IPS-15b (cell line): ENCODE data around the gene TMPO.
A peak's percentile ranks its signal among the peaks of the same experiment; 100 is the strongest.

Source experiments
- H3K27me3 ChIP-seq: one replicate; pipeline ENCODE4 v1.6.1; 2013; ENCODE audit warnings: low read length; ENCODE audit not compliant: control insufficient read depth, insufficient read depth
- H3K36me3 ChIP-seq: one replicate; pipeline ENCODE4 v1.6.1; 2013; ENCODE audit warnings: low read length; ENCODE audit not compliant: control insufficient read depth, insufficient read depth
- H3K4me1 ChIP-seq: one replicate; pipeline ENCODE4 v1.6.1; 2013; ENCODE audit warnings: mild to moderate bottlenecking, low read length; ENCODE audit not compliant: control insufficient read depth, insufficient read depth
- H3K4me3 ChIP-seq: one replicate; pipeline ENCODE4 v1.5.1; 2013; ENCODE audit warnings: low read depth, low read length
- H3K9ac ChIP-seq: one replicate; pipeline ENCODE4 v1.6.1; 2013; ENCODE audit warnings: low read depth, mild to moderate bottlenecking, low read length
- H3K9me3 ChIP-seq: one replicate; pipeline ENCODE4 v1.6.1; 2013; ENCODE audit warnings: mild to moderate bottlenecking, low read length; ENCODE audit not compliant: control insufficient read depth, insufficient read depth

TMPO gene

DNA sequence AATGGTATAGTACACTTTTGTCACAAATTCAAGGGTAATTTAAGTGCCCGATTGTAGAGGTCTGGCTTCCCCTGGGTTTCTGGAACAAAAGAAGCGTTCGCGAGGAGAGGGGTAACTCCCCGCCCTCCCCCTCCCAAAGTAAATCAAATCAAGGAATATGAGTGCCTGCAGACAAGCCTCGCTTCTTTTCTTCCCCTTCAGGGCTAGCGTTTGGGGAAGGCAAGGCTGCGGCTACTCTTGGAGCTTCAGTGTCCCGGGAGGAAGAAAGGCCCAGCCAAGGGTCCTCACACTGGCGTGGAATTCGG, 456 bp upstream of the TMPO start:
- peak overlapping the region; percentile 93 for H3K4me3 ChIP-seq
- H3K36me3 ChIP-seq = peaks cover 4% of the 10 kb centered on the region

DNA sequence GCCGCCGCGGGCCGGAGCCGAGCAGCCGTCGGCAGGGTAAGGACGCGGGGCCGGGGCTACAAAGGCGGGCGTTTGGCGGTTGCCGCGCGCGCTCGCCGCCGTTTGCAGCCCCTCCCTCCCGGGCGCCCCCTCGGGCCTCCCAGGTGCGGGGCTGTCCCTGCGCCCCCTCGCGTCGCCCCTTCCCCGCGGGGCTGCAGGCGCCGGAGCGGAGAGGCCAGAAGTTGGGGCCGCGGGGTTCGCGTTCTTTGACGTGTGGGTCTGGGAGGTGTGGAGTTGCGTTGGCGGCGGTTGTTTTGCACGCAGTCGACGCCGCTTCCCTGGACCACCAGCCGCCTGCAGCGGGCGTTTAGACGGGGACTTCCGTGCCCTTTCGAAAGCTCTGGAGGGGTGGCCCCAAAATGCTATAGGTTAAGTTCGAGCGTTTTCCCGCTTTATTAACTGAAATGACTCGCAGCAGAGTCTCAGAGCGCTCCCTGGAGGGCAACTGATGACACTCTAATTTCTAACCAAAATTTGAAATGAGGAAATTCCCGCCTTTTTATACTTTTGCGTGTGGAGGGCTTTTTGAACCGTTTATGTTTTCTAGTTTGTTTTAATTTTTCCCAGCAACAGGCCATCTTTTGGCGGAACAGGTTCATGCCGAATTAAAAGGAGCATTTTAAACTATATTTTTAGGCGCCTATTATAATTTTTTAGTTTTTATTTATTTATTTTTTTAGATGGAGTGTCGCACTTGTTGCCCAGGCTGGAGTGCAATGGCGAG, 902 bp downstream of the TMPO start:
- Histone ChIP-seq H3K9ac (peak overlapping the region; percentile 98), H3K27me3 (no peaks in the 10 kb centered on the region), H3K4me1 (peaks cover 14% of the 10 kb centered on the region), H3K36me3 (peaks cover 4% of the 10 kb centered on the region), H3K4me3 (peak overlapping the region; percentile 93), H3K9me3 (no peaks in the 10 kb centered on the region)

More for the DNA sequence above, 456 bp upstream of the TMPO start:
- Histone ChIP-seq H3K4me1 (peaks cover 14% of the 10 kb centered on the region), H3K9me3 (no peaks in the 10 kb centered on the region), H3K9ac (peak overlapping the region; percentile 98), H3K27me3 (no peaks in the 10 kb centered on the region)

DNA sequence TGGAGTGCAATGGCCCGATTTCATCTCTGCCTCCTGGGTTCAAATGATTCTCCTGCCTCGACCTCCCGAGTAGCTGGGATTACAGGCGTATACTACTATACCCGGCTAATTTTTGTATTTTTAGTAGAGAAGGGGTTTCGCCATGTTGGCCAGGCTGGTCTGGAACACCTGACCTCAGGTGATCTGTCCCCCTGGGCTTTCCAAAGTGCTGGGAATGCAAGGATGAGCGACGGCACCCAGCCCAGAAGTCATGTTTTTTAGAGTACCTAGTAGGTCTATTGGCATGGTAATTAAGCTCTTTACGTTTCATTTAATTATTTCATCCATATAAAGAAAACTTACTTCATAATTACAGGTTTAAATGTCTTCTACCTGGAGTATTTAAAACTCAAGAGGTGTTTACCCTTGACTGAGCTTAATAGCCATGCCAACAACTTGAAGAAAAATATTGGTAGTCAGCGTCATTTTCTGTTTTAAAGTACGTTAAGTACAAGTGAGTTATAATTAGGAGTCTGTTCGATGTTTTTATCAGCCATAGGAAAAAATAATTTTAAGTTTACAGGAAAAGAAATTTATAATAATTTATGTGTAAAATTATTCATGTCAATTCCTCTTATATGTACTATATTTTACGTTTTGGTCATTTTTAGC, 4.0 kb downstream of the TMPO start:
- Histone ChIP-seq H3K4me1 (peaks cover 5% of the 10 kb centered on the region), H3K27me3 (no peaks in the 10 kb centered on the region), H3K9me3 (no peaks in the 10 kb centered on the region), H3K4me3 (no peak overlapping the region), H3K36me3 (peaks cover 9% of the 10 kb centered on the region), H3K9ac (no peak overlapping the region)

DNA sequence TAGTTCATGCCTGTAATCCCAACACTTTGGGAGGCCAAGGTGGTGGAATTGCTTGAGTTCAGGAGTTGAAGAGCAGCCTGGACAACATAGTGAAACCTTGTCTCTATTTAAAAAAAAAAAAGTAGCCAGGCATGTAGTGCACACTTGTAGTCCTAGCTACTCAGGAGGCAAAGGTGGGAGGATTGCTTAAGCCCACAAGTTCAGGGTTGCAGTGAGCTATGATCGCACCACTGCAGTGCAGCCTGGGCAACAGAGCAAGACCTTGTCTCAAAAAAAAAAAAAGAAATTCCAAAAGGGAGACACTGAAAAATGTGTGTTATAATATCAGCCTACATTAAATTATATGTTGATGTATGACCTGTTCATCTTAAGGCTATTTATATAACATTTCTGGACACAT, 14.7 kb downstream of the TMPO start:
- Histone ChIP-seq H3K27me3 (no peaks in the 10 kb centered on the region), H3K9me3 (no peaks in the 10 kb centered on the region), H3K36me3 (peaks cover 14% of the 10 kb centered on the region), H3K9ac (no peak overlapping the region), H3K4me3 (no peak overlapping the region), H3K4me1 (no peaks in the 10 kb centered on the region)

DNA sequence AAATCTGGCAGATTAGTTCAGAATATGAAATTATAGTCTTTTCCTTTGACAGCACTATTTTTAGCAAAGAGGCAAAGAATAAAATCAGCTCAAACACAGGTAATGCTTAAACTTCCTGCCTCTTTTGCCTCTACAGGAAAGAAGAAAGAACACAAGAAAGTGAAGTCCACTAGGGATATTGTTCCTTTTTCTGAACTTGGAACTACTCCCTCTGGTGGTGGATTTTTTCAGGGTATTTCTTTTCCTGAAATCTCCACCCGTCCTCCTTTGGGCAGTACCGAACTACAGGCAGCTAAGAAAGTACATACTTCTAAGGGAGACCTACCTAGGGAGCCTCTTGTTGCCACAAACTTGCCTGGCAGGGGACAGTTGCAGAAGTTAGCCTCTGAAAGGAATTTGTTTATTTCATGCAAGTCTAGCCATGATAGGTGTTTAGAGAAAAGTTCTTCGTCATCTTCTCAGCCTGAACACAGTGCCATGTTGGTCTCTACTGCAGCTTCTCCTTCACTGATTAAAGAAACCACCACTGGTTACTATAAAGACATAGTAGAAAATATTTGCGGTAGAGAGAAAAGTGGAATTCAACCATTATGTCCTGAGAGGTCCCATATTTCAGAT, 17.4 kb downstream of the TMPO start:
- H3K9me3 ChIP-seq = no peaks in the 10 kb centered on the region
- no peak overlapping the region for H3K9ac ChIP-seq
- H3K27me3 ChIP-seq = no peaks in the 10 kb centered on the region
- no peak overlapping the region for H3K4me3 ChIP-seq
- no peaks in the 10 kb centered on the region for H3K4me1 ChIP-seq
- H3K36me3 ChIP-seq = peaks cover 11% of the 10 kb centered on the region

DNA sequence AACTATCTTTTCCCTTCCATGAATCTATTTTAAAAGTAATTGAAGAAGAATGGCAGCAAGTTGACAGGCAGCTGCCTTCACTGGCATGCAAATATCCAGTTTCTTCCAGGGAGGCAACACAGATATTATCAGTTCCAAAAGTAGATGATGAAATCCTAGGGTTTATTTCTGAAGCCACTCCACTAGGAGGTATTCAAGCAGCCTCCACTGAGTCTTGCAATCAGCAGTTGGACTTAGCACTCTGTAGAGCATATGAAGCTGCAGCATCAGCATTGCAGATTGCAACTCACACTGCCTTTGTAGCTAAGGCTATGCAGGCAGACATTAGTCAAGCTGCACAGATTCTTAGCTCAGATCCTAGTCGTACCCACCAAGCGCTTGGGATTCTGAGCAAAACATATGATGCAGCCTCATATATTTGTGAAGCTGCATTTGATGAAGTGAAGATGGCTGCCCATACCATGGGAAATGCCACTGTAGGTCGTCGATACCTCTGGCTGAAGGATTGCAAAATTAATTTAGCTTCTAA, 18.4 kb downstream of the TMPO start:
- Histone ChIP-seq H3K4me1 (no peaks in the 10 kb centered on the region), H3K4me3 (no peak overlapping the region), H3K9me3 (no peaks in the 10 kb centered on the region), H3K9ac (no peak overlapping the region), H3K36me3 (peaks cover 11% of the 10 kb centered on the region), H3K27me3 (no peaks in the 10 kb centered on the region)

DNA sequence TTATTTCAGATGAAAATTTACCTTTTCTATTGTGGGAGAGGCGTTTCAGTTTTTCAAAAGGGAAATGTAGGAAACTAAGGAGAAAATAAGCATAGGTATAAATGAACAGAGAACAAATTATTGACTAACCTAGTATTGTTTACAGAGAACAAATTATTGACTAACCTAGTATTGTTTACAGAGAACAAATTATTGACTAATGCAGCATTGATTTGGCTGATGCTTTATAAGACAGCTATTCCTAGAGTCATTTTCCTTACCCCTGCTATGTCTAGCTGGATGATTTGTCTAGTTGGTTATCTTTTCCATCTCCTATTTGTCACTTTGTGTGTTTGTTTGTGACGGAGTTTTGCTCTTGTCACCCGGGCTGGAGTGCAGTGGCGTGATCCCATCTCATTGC, 22.6 kb downstream of the TMPO start:
- H3K4me3 ChIP-seq = no peak overlapping the region
- H3K9me3 ChIP-seq = no peaks in the 10 kb centered on the region
- no peaks in the 10 kb centered on the region for H3K27me3 ChIP-seq
- no peak overlapping the region for H3K9ac ChIP-seq
- H3K36me3 ChIP-seq = peaks cover 8% of the 10 kb centered on the region
- no peaks in the 10 kb centered on the region for H3K4me1 ChIP-seq

DNA sequence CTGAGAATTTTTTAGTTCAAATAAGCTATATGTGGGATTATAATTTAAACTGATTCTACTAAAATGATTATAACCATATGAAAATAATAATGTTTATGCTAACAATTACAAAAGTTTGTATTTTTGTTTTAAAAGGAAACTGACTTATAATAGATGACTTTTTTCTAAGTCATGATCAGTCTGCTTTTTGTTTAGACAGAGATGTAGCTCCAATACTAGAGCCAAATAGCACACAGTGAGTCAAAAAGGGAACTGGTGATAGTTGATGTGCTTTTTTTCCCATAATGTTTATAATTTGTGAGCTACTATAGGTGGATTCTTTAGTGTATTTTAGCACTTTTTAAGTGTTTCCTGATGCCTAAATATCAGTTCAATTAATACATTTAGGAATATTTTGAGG, 28.3 kb downstream of the TMPO start:
- Histone ChIP-seq H3K9me3 (no peaks in the 10 kb centered on the region), H3K36me3 (peaks cover 11% of the 10 kb centered on the region), H3K9ac (no peak overlapping the region), H3K4me1 (no peaks in the 10 kb centered on the region), H3K27me3 (no peaks in the 10 kb centered on the region), H3K4me3 (no peak overlapping the region)

DNA sequence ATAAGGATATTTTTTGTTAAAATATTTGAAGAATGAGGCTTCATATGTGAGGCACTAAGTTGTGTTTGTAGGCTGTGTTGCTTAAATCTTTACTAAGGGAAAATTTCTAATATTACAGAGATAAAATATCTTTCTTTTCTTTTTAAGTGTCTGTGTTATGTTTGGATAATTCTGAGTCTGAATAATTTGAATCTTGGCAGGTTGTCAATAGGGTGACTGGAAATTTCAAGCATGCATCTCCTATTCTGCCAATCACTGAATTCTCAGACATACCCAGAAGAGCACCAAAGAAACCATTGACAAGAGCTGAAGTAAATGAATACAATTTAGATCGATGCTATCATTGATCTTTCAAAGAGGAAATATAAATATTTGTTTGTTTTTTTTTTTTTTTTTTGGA, 29.4 kb downstream of the TMPO start:
- Histone ChIP-seq H3K9me3 (no peaks in the 10 kb centered on the region), H3K4me1 (no peaks in the 10 kb centered on the region)

DNA sequence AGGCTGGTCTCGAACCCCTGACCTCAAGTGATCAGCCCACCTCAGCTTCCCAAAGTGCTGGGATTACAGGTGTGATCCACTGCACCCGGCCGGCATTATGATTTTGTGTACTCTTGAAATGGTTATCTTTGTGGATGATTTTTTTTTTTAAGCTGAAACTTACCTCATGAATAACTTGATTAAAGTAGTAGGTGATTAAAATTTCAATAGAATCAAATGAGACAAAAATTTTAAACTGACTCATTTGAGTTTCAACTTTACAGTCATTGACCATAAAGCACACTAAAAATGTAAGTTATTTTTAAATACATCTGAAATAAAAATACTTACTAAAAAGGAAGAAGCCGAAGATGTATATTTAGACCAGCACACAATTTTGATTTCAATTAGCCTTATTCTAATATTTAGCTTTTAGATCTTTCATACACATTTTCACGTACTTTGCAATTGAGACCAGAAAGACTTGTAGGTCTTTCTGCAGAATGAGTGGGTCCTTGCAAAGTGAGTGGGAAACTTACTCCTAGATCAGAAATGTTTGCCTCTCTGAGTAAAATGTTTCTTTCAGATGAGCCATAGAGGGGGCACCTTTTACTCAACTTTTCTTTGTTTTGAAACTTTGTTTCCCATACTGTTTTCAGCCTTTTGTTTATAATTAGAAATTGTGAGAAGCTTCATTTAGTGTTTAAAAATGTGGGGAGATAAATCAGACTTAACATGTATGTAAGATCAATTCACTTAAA, 34.2 kb downstream of the TMPO start:
- Histone ChIP-seq H3K9ac (no peak overlapping the region), H3K36me3 (peaks cover 9% of the 10 kb centered on the region), H3K9me3 (no peaks in the 10 kb centered on the region), H3K4me1 (peaks cover 2% of the 10 kb centered on the region), H3K27me3 (no peaks in the 10 kb centered on the region), H3K4me3 (no peak overlapping the region)

More for the DNA sequence above, 29.4 kb downstream of the TMPO start:
- Histone ChIP-seq H3K4me3 (no peak overlapping the region), H3K9ac (no peak overlapping the region), H3K36me3 (peaks cover 11% of the 10 kb centered on the region), H3K27me3 (no peaks in the 10 kb centered on the region)

DNA sequence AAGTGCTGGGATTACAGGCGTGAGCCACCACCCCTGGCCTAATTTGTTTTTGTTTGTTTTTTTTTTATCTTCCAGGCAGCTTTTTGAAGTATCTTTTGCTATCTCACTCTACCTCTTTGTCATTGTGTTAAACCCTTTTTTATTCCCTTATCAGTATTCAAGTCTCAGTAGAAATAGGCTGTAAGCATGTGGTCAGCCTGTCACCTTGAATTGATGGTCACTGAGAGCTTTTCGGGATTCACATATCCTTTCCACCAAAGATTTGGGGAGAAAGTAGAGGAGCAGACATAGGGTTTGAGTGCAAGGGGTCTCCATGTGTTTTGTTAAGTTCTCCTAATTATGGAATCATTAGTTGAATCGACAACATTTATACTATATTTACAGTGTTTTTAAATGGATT, 36.4 kb downstream of the TMPO start:
- H3K36me3 ChIP-seq = no peaks in the 10 kb centered on the region
- H3K9ac ChIP-seq = no peak overlapping the region
- no peak overlapping the region for H3K4me3 ChIP-seq
- H3K9me3 ChIP-seq = no peaks in the 10 kb centered on the region
- no peaks in the 10 kb centered on the region for H3K27me3 ChIP-seq
- H3K4me1 ChIP-seq = peaks cover 2% of the 10 kb centered on the region
